ENCODE data around the gene MYBPH. TPM values are rescaled to one million over a fixed set of nuclear protein-coding genes. Genes with fewer than 3 reads are reported as not detected.

The MYBPH gene
- total RNA-seq, 4 donors from 2014 or later = 0.37 TPM; not detected in 3

- no peak for TF ChIP-seq CTCF (IDR thresholded peaks at IDR 0.05)
- no peak for DNase-seq (ENCODE audit: low spot score)
- ATAC-seq (ENCODE audit: low FRiP score) = peak; percentile 46
These were observed 21.4 kb downstream of the MYBPH start for GRCh38 chr1:203153989-203154821.

GRCh38 chr1:203153051-203153988, 22.3 kb downstream of the MYBPH start:
- DNase-seq (ENCODE audit: low spot score) (no peak), ATAC-seq (ENCODE audit: low FRiP score) (no peak)
- TF ChIP-seq CTCF (IDR thresholded peaks at IDR 0.05) = no peak

- no peak for DNase-seq (ENCODE audit: low spot score)
- ATAC-seq (ENCODE audit: low FRiP score) = no peak
- TF ChIP-seq CTCF (IDR thresholded peaks at IDR 0.05) = no peak
These were observed 23.2 kb downstream of the MYBPH start for GRCh38 chr1:203152158-203153034.

GRCh38 chr1:203151362-203152157, 24.1 kb downstream of the MYBPH start:
- ATAC-seq (ENCODE audit: low FRiP score) (peak; percentile 6), DNase-seq (ENCODE audit: low spot score) (no peak)
- TF ChIP-seq CTCF (IDR thresholded peaks at IDR 0.05) = no peak

- DNase-seq (ENCODE audit: low spot score) (no peak), ATAC-seq (ENCODE audit: low FRiP score) (peak; percentile 27)
- TF ChIP-seq CTCF (IDR thresholded peaks at IDR 0.05) = no peak
These were observed 24.9 kb downstream of the MYBPH start for GRCh38 chr1:203150511-203151297.
